Fibroblast of skin of left biceps (primary cell): Measurements from ENCODE around the gene SLC7A9.

Experiments
- DNase-seq, 2 experiments: peaks; one replicate each; pipeline ENCODE4 v3.0.0-alpha.2; 2013; ENCODE audit warnings: low read depth in 2 of 2

The SLC7A9 gene

GRCh38 chr19:32869369-32869965 lies at the start of gene SLC7A9:
TSS of gene SLC7A9 (minus strand) at chr19:32869767. CDS start at chr19:32868534, 1,233 bp downstream.
- no peak for DNase-seq

GRCh38 chr19:32919365-32919764 lies 49.8 kb upstream of the SLC7A9 start:
- no peak for DNase-seq

- no peak for DNase-seq
These were observed 48.0 kb upstream of the SLC7A9 start for GRCh38 chr19:32917616-32917996.

- no peak for DNase-seq
These were observed 47.5 kb upstream of the SLC7A9 start for GRCh38 chr19:32916969-32917615.

GRCh38 chr19:32914879-32915660 lies 45.5 kb upstream of the SLC7A9 start:
- DNase-seq, result no peak

- DNase-seq, result no peak
These were observed 41.9 kb upstream of the SLC7A9 start for GRCh38 chr19:32911467-32911866.

- no peak for DNase-seq
These were observed 41.3 kb upstream of the SLC7A9 start for GRCh38 chr19:32910874-32911273.

- no peak for DNase-seq
These were observed 40.5 kb upstream of the SLC7A9 start for GRCh38 chr19:32910094-32910493.

- no peak for DNase-seq
These were observed 39.7 kb upstream of the SLC7A9 start for GRCh38 chr19:32909257-32909656.

- DNase-seq, result no peak
These were observed 39.1 kb upstream of the SLC7A9 start for GRCh38 chr19:32908641-32909190.

GRCh38 chr19:32902448-32902847 lies 32.9 kb upstream of the SLC7A9 start:
- DNase-seq, result no peak

- DNase-seq, result no peak
These were observed 32.1 kb upstream of the SLC7A9 start for GRCh38 chr19:32901504-32902161.

- DNase-seq, result no peak
These were observed 27.1 kb upstream of the SLC7A9 start for GRCh38 chr19:32896516-32897214.

- DNase-seq, result no peak
These were observed 25.8 kb upstream of the SLC7A9 start for GRCh38 chr19:32895384-32895783.

- DNase-seq, result no peak
These were observed 22.0 kb upstream of the SLC7A9 start for GRCh38 chr19:32891609-32892008.

GRCh38 chr19:32890841-32891240 lies 21.3 kb upstream of the SLC7A9 start:
- DNase-seq, result no peak

GRCh38 chr19:32890326-32890725 lies 20.8 kb upstream of the SLC7A9 start:
- DNase-seq, result no peak

GRCh38 chr19:32889137-32889934 lies 19.8 kb upstream of the SLC7A9 start:
- DNase-seq, result no peak

GRCh38 chr19:32887572-32888215 lies 18.1 kb upstream of the SLC7A9 start:
- no peak for DNase-seq

GRCh38 chr19:32886241-32886640 lies 16.7 kb upstream of the SLC7A9 start:
- no peak for DNase-seq
